Endothelial cell of umbilical vein (primary cell): ENCODE data around the gene PLS1. TPM values are rescaled to one million over a fixed set of nuclear protein-coding genes. Genes with fewer than 3 reads are reported as not detected.
A peak's percentile ranks its signal among the peaks of the same experiment; 100 is the strongest.

Source experiments
- BruUV-seq: library from RNA; stranded (reverse); fragments of 400-500 nt; replicated peaks from 2 replicates; lab custom pipeline; 2021; lab: Mats Ljungman, UMichigan
- CTCF ChIA-PET: fragments of 300-600, 350-600 bp; sonication (Branson Sonifier 250); formaldehyde crosslinking; loops from one replicate; lab custom pipeline; 2021; ENCODE audit warnings: antibody characterized with exemption, inconsistent platforms; lab: Charles Lee
- POLR2A ChIA-PET: fragments of 300-600, 350-600 bp; sonication (Branson Sonifier 250); formaldehyde crosslinking; loops from one replicate; lab custom pipeline; 2021; ENCODE audit warnings: antibody characterized with exemption, inconsistent platforms; lab: Charles Lee
- DNase-seq: peaks from one replicate; pipeline ENCODE4 v3.0.0-alpha.2; 2011; ENCODE audit warnings: low read depth, low spot score
- FAIRE-seq: peaks from 2 replicates; lab custom pipeline; 2011; peaks lifted over from hg19 to GRCh38; lab: Jason Lieb, UNC
- H2AFZ ChIP-seq: 2 replicates; pipeline ENCODE4 v1.6.0; 2012; ENCODE audit warnings: low read depth, low read length, control low read depth, inconsistent platforms
- H3K27ac ChIP-seq: 2 replicates; pipeline ENCODE4 v1.5.1; 2011; ENCODE audit warnings: low read depth, mild to moderate bottlenecking, control low read depth, low read length, moderate library complexity; ENCODE audit not compliant: insufficient read depth
- H3K27me3 ChIP-seq, 2 experiments: 2 replicates each; pipeline versions ENCODE4 v1.6.0 to v1.6.1; 2011; ENCODE audit warnings: low read length in 2 of 2, mixed read lengths in 1 of 2; ENCODE audit not compliant: control insufficient read depth in 2 of 2, insufficient read depth in 2 of 2
- H3K36me3 ChIP-seq, 2 experiments: 2 replicates in 1 of 2; 3 replicates in 1 of 2; pipeline ENCODE4 v1.5.1; 2011; ENCODE audit warnings: low read length in 2 of 2, mild to moderate bottlenecking in 1 of 2, moderate library complexity in 1 of 2; ENCODE audit not compliant: control insufficient read depth in 2 of 2, insufficient read depth in 2 of 2; ENCODE audit errors: extremely low read depth in 1 of 2
- H3K4me1 ChIP-seq: 3 replicates; pipeline ENCODE4 v1.5.1; 2011; ENCODE audit warnings: mild to moderate bottlenecking, low read length; ENCODE audit not compliant: control insufficient read depth, insufficient read depth; ENCODE audit errors: extremely low read depth
- H3K4me2 ChIP-seq: 2 replicates; pipeline ENCODE4 v1.6.1; 2011; ENCODE audit warnings: low read length, control low read depth, mixed read lengths; ENCODE audit not compliant: insufficient read depth
- H3K4me3 ChIP-seq, 3 experiments: fragments of 200-600 bp in 1 of 3; sonication (generic), shearing (Covaris generic) in 1 of 3; replicated peaks in 1 of 3; 2 replicates each; pipeline ENCODE4 v1.5.1; 2011 to 2016; ENCODE audit warnings: control low read depth in 3 of 3, low read length in 3 of 3, mild to moderate bottlenecking in 2 of 3, inconsistent platforms in 1 of 3, low read depth in 1 of 3, moderate library complexity in 1 of 3; ENCODE audit not compliant: insufficient read depth in 1 of 3
- H3K79me2 ChIP-seq: 2 replicates; pipeline ENCODE4 v1.6.0; 2012; ENCODE audit warnings: low read length, inconsistent platforms; ENCODE audit not compliant: control insufficient read depth, insufficient read depth
- H3K9ac ChIP-seq: replicated peaks from 2 replicates; pipeline ENCODE3; 2011; ENCODE audit warnings: low read length, control low read depth; ENCODE audit not compliant: insufficient read depth; ENCODE audit errors: extremely low read depth
- H3K9me1 ChIP-seq: replicated peaks from 3 replicates; pipeline ENCODE4 v1.6.0; 2011; ENCODE audit warnings: mild to moderate bottlenecking, low read length; ENCODE audit not compliant: control insufficient read depth, insufficient read depth; ENCODE audit errors: extremely low read depth
- H3K9me3 ChIP-seq: replicated peaks from 2 replicates; pipeline ENCODE4 v1.5.1; 2012; ENCODE audit warnings: low read length, inconsistent platforms; ENCODE audit not compliant: control insufficient read depth, insufficient read depth
- H4K20me1 ChIP-seq: replicated peaks from 2 replicates; pipeline ENCODE3; 2011; ENCODE audit warnings: mild to moderate bottlenecking, low read length; ENCODE audit not compliant: control insufficient read depth, insufficient read depth; ENCODE audit errors: extremely low read depth
- EZH2 ChIP-seq: IDR thresholded peaks from 2 replicates; pipeline ENCODE4 v1.6.1; 2012; ENCODE audit warnings: borderline replicate concordance, low read depth, mild to moderate bottlenecking, moderate library complexity, low read length, inconsistent platforms; ENCODE audit not compliant: severe bottlenecking
- FOS ChIP-seq: IDR thresholded peaks from 2 replicates; pipeline ENCODE4 v1.6.1; 2011; ENCODE audit warnings: mild to moderate bottlenecking, low read length, moderate library complexity, borderline replicate concordance; ENCODE audit not compliant: insufficient read depth
- GATA2 ChIP-seq: IDR thresholded peaks from 2 replicates; pipeline ENCODE4 v1.7.0; 2011; ENCODE audit warnings: low read depth, mild to moderate bottlenecking, moderate library complexity, mixed read lengths, low read length; ENCODE audit not compliant: insufficient read length, insufficient read depth
- JUN ChIP-seq: IDR thresholded peaks from 2 replicates; pipeline ENCODE4 v1.6.1; 2011; ENCODE audit warnings: borderline replicate concordance, low read depth; ENCODE audit not compliant: insufficient read length, insufficient read depth
- MAX ChIP-seq: IDR thresholded peaks from 2 replicates; pipeline ENCODE4 v1.6.1; 2011; ENCODE audit not compliant: insufficient read depth, insufficient read length
- MYC ChIP-seq: IDR thresholded peaks from one replicate; pipeline ENCODE4 v1.6.1; 2011; ENCODE audit warnings: mild to moderate bottlenecking, low read depth, low read length
- POLR2A ChIP-seq: IDR thresholded peaks from 2 replicates; pipeline ENCODE4 v1.6.1; 2012; ENCODE audit warnings: low read depth, mild to moderate bottlenecking, control low read depth, low read length
- POLR2AphosphoS5 ChIP-seq: IDR thresholded peaks from 2 replicates; pipeline ENCODE4 v1.6.1; 2012; ENCODE audit warnings: low read depth, mild to moderate bottlenecking, control low read depth, low read length, moderate library complexity; ENCODE audit not compliant: insufficient read depth
- dilution Hi-C: fragments of 300-500 bp; cut with MboI; formaldehyde crosslinking; loops from one replicate; pipeline ENCODE4 v1.15.0; 2019; ENCODE audit warnings: low sequenced_read_pairs; ENCODE audit not compliant: extremely low pct_ligation_motif_present
- intact Hi-C: fragments of 100-400 bp; cut with micrococcal nuclease; formaldehyde crosslinking; loops from one replicate; pipeline ENCODE4 v1.10.0; 2022
- polyA plus RNA-seq, 4 experiments: library from polyadenylated mRNA; depleted of rRNA in 3 of 4; stranded (reverse) in 3 of 4; unstranded in 1 of 4; fragments of >200 nt; gene quantifications; 2 replicates each; pipeline versions ENCODE4 v1.2.1 to v1.2.3, GENCODE V29; 2011 to 2012; ENCODE audit warnings: missing spikeins in 1 of 4
- total RNA-seq: library from RNA; stranded (reverse); gene quantifications from 2 replicates; pipeline ENCODE4 v1.2.3, GENCODE V29; 2021
- TF ChIP-seq, protein P1 (sequence below), 2 donors: IDR thresholded peaks; 1 replicate in 1 of 2; 2 replicates in 1 of 2; pipeline ENCODE4 v1.5.1; 2011; ENCODE audit warnings: low read length in 2 of 2, mild to moderate bottlenecking in 2 of 2, moderate library complexity in 2 of 2, control low read depth in 1 of 2, inconsistent platforms in 1 of 2, low read depth in 1 of 2; ENCODE audit not compliant: insufficient read depth in 1 of 2; ENCODE audit errors: extremely low read depth in 1 of 2

PLS1 gene
- total and polyA plus RNA-seq, 2 donors (not counting 3 experiments of a cell fraction or from before 2014, with no cell fraction given) = 0.59 to 1.3 TPM

GRCh38 chr3:142577696-142578328 is 18.4 kb upstream of the PLS1 start:
- POLR2A ChIA-PET = interaction anchor here (0.7 to 0.9 kb wide), 2 partner anchors 31 to 424 kb away, joined by 3 read pairs; partner anchors contain the start of gene U2SURP

More at GRCh38 chr3:142577696-142578328, 18.4 kb upstream of the PLS1 start:
- Histone ChIP-seq H3K79me2 (peaks cover 48% of the 10 kb centered on the region), H3K36me3 (no peaks in the 10 kb centered on the region), H4K20me1 (no peaks in the 10 kb centered on the region), H3K9ac (peak overlapping the region; percentile 83), H3K9me3 (no peaks in the 10 kb centered on the region), H3K4me2 (peak overlapping the region; percentile 89), H3K27me3 (peaks cover 6 to 10% of the 10 kb centered on the region in 2 experiments), H3K4me1 (peaks cover 15% of the 10 kb centered on the region), H3K9me1 (no peaks in the 10 kb centered on the region), H2AFZ (peak overlapping the region; percentile 73), H3K27ac (peak overlapping the region; percentile 81), H3K4me3 (peak overlapping the region; percentile 69 to 82 (median 81))
- TF ChIP-seq, protein P1, sequence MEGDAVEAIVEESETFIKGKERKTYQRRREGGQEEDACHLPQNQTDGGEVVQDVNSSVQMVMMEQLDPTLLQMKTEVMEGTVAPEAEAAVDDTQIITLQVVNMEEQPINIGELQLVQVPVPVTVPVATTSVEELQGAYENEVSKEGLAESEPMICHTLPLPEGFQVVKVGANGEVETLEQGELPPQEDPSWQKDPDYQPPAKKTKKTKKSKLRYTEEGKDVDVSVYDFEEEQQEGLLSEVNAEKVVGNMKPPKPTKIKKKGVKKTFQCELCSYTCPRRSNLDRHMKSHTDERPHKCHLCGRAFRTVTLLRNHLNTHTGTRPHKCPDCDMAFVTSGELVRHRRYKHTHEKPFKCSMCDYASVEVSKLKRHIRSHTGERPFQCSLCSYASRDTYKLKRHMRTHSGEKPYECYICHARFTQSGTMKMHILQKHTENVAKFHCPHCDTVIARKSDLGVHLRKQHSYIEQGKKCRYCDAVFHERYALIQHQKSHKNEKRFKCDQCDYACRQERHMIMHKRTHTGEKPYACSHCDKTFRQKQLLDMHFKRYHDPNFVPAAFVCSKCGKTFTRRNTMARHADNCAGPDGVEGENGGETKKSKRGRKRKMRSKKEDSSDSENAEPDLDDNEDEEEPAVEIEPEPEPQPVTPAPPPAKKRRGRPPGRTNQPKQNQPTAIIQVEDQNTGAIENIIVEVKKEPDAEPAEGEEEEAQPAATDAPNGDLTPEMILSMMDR (IDR thresholded peaks at IDR 0.05; ENCODE audit: extremely low read depth in 1 of 2, insufficient read depth in 1 of 2, low read depth in 1 of 2, low read length in 2 of 2) = no peak
- TF ChIP-seq JUN (no peak), EZH2 (no peak), MYC (no peak), POLR2AphosphoS5 (no peak), MAX (no peak), GATA2 (no peak), FOS (no peak), POLR2A (no peak)
- dilution Hi-C loops = no loop called here
- intact Hi-C loops = loop anchor here (1.0 to 2.0 kb wide), 4 partner anchors 18 to 423 kb away; partner anchors contain the start of genes PLS1, TRPC1, U2SURP and XRN1
- BruUV-seq = TSS peak; percentile 53
- CTCF ChIA-PET = interaction anchor here (0.7 to 1.4 kb wide), 10 partner anchors 9 to 407 kb away, joined by 3 to 8 read pairs (median 3); no protein-coding TSS in a partner anchor
- peak; percentile 61 for DNase-seq
- FAIRE-seq = peak; percentile 33
